HepG2 (cell line): Measurements from ENCODE around the gene CNP. TPM values are rescaled to one million over a fixed set of nuclear protein-coding genes. Genes with fewer than 3 reads are reported as not detected.

Source experiments
- AKNA ChIP-seq: sonication (generic); formaldehyde crosslinking; IDR thresholded peaks from 2 replicates; pipeline ENCODE4 v1.4.0; 2020; ENCODE audit warnings: missing genetic modification reagents, borderline replicate concordance
- HNRNPLL ChIP-seq: fragments of 200-400 bp; formaldehyde crosslinking; IDR thresholded peaks from 2 replicates; pipeline ENCODE4 v1.6.1; 2017; ENCODE audit warnings: mild to moderate bottlenecking, low read depth, low read length; ENCODE audit not compliant: poor library complexity, severe bottlenecking
- LRRFIP1 ChIP-seq: sonication (generic); formaldehyde crosslinking; conservative IDR thresholded peaks from 2 replicates; pipeline ENCODE4 v1.4.0; 2020; ENCODE audit warnings: missing genetic modification reagents
- MAFK ChIP-seq, 2 experiments: IDR thresholded peaks in 1 of 2; conservative IDR thresholded peaks in 1 of 2; 2 replicates each; pipeline ENCODE4 v1.6.1; 2011; ENCODE audit warnings: improper control_type of control experiment in 2 of 2, low read length in 2 of 2
- ZNF512 ChIP-seq: sonication (generic); formaldehyde crosslinking; IDR thresholded peaks from 2 replicates; pipeline ENCODE4 v1.4.0; 2020; ENCODE audit warnings: mild to moderate bottlenecking, missing genetic modification reagents
- ZNF512B ChIP-seq: sonication (generic); formaldehyde crosslinking; IDR thresholded peaks from 2 replicates; pipeline ENCODE4 v1.5.1; 2020; ENCODE audit warnings: missing genetic modification reagents, mild to moderate bottlenecking, borderline replicate concordance
- ZNF839 ChIP-seq: sonication (generic); formaldehyde crosslinking; IDR thresholded peaks from 2 replicates; pipeline ENCODE4 v1.4.0; 2020; ENCODE audit warnings: missing genetic modification reagents, mild to moderate bottlenecking, borderline replicate concordance
- polyA plus RNA-seq, 8 experiments: library from polyadenylated mRNA; depleted of rRNA in 3 of 8; stranded (reverse) in 7 of 8; unstranded in 1 of 8; fragments of >200 nt; fragmentation: Illumina TruSeq in 4 of 8; extraction: Trizol in 4 of 8; gene quantifications; 2 replicates each; pipeline versions ENCODE4 v1.2.1 to v1.2.3, GENCODE V29; 2011 to 2016; ENCODE audit warnings: low read depth in 4 of 8, missing spikeins in 1 of 8, mixed read lengths in 1 of 8; ENCODE audit not compliant: insufficient read depth in 1 of 8
- total RNA-seq, 5 experiments: library from RNA; depleted of rRNA; stranded (reverse); fragments of >200 nt; fragmentation: Illumina TruSeq; extraction: Trizol; gene quantifications; 2 replicates each; pipeline ENCODE4 v1.2.3, GENCODE V29; 2016; ENCODE audit warnings: low read depth in 1 of 5

Gene CNP
- total and polyA plus RNA-seq, 2 of the 13 experiments (the other 11 are each of a cell fraction or from before 2014, with no cell fraction given): 97.2 to 161 TPM

GRCh38 chr17:41966463-41967140 is at the start of gene CNP (continued):
- TF ChIP-seq AKNA (CRISPR knock-in tag) (0 out of 2 replicates have a peak, but pooled peaks have one; percentile 50), ZNF512B (CRISPR knock-in tag) (no peak), LRRFIP1 (CRISPR knock-in tag) (no peak), ZNF512 (no peak), ZNF839 (CRISPR knock-in tag) (no peak), HNRNPLL (peak; percentile 78), MAFK (conservative IDR thresholded peaks at IDR 0.05 in 1 of 2, IDR thresholded peaks at IDR 0.05 in 1 of 2; ENCODE audit: low read length in 2 of 2) (no peak)
